ENCODE data around the gene NPAS3.

- TF ChIP-seq CTCF (conservative IDR thresholded peaks at IDR 0.05; ENCODE audit: low read length) (no peak), EZH2phosphoT487 (IDR thresholded peaks at IDR 0.05; ENCODE audit: borderline replicate concordance) (no peak)
These were observed 142.6 kb downstream of the NPAS3 start for GRCh38 chr14:33081259-33081658.

All from Loucy (cell line).